Rectal smooth muscle tissue (tissue), 1 donor: ENCODE results near the gene MACROD2.

Experiments
- H3K27ac ChIP-seq: one replicate; pipeline ENCODE4 v1.7.0; 2013; ENCODE audit warnings: low read depth, low read length, inconsistent platforms
- H3K27me3 ChIP-seq: one replicate; pipeline ENCODE4 v1.7.0; 2013; ENCODE audit warnings: low read length; ENCODE audit not compliant: control insufficient read depth, insufficient read depth
- H3K36me3 ChIP-seq: one replicate; pipeline ENCODE4 v1.7.0; 2013; ENCODE audit warnings: low read length; ENCODE audit not compliant: control insufficient read depth, insufficient read depth
- H3K4me1 ChIP-seq: one replicate; pipeline ENCODE4 v1.7.0; 2013; ENCODE audit warnings: low read length; ENCODE audit not compliant: control insufficient read depth, insufficient read depth
- H3K4me3 ChIP-seq: one replicate; pipeline ENCODE4 v1.7.0; 2013; ENCODE audit warnings: low read length
- H3K9ac ChIP-seq: one replicate; pipeline ENCODE4 v1.7.0; 2013; ENCODE audit warnings: low read length

Gene MACROD2

DNA sequence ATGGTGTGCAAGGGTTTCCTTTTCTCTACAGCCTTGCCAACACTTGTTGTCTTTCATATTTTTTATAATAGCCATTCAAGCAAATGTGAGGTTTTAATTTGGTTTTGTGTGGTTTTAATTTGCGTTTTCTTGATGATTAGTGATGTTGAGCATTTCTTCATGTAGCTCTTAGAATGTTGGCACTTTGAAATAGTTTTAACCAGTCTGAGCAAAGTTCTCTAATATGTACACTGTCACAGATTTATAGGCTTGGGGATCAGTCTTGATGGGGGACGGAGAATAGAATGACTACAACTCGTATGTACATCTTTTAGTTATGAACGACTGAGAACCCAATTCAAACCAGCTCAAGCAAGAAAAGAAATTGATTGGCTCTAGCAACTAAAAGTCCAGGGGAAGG is 1574.8 kb downstream of the MACROD2 start:
- Histone ChIP-seq H3K36me3 (no peaks in the 10 kb centered on the region), H3K4me1 (no peaks in the 10 kb centered on the region), H3K27me3 (no peaks in the 10 kb centered on the region), H3K4me3 (no peak overlapping the region), H3K27ac (no peak overlapping the region), H3K9ac (no peak overlapping the region)

DNA sequence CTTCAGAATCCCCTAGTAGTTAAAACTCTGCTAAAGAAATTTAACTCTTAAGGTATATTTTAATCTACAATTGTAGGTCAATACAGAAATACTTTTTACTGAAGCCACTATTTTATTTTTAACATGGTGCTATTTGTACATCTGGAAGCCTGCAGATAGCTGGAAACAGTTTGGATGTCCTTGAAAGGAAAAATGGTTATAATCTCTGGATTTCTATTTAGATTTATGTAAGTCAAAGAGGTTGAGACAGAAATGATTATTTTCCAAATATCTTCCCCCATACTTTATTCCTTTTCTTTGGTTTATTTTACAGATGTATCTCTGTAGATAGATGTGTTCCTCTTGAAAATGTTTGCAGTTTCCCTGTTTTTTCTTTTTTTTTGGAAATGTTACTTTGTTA is 1575.7 kb downstream of the MACROD2 start:
- no peak overlapping the region for H3K4me3 ChIP-seq

DNA sequence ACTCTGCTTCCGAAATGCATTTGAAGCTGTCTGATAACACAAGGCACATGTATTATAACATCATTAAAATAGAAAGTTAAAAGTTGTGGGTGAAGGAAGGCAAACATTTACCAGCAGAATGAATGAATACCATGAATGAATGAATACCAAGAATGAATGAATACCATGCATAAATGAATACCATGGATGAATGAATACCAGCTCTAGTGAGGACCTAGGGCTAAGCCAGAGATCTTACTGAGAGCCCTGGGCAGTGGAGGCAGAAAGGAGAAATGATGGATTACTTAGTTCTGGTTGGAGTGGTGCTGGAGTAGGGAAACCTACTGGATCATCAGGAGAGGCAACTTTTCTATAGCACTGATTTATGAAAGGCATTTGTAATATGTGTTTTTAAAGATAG is 1579.9 kb downstream of the MACROD2 start:
- no peaks in the 10 kb centered on the region for H3K27me3 ChIP-seq
- no peak overlapping the region for H3K27ac ChIP-seq
- no peaks in the 10 kb centered on the region for H3K36me3 ChIP-seq
- H3K9ac ChIP-seq: no peak overlapping the region
- no peak overlapping the region for H3K4me3 ChIP-seq
- H3K4me1 ChIP-seq: no peaks in the 10 kb centered on the region

More for the DNA sequence above, 1575.7 kb downstream of the MACROD2 start:
- H3K9ac ChIP-seq: no peak overlapping the region
- no peaks in the 10 kb centered on the region for H3K36me3 ChIP-seq
- H3K27me3 ChIP-seq: no peaks in the 10 kb centered on the region
- no peaks in the 10 kb centered on the region for H3K4me1 ChIP-seq
- H3K27ac ChIP-seq: no peak overlapping the region

DNA sequence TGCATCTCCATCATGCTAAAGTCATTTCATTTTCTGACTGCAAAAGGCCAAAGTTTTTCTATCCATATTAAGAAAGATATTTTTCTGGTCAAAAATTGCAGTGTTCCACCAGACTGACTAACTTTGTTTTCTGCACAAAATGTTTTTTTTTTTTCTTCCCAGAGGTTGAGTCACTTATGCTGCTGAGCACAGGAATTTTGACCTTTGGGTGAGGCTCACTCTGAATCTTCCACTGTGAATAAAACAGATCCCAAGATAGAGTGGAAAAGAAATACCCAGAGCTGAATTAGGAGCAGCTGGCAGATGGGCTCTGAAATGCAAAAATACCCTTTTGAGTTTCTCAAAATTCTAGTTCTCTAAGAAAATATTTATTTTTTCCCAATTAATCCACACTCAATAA is 1581.1 kb downstream of the MACROD2 start:
- H3K27ac ChIP-seq: no peak overlapping the region
- no peak overlapping the region for H3K4me3 ChIP-seq
- H3K27me3 ChIP-seq: no peaks in the 10 kb centered on the region
- H3K36me3 ChIP-seq: no peaks in the 10 kb centered on the region
- H3K9ac ChIP-seq: no peak overlapping the region
- no peaks in the 10 kb centered on the region for H3K4me1 ChIP-seq

DNA sequence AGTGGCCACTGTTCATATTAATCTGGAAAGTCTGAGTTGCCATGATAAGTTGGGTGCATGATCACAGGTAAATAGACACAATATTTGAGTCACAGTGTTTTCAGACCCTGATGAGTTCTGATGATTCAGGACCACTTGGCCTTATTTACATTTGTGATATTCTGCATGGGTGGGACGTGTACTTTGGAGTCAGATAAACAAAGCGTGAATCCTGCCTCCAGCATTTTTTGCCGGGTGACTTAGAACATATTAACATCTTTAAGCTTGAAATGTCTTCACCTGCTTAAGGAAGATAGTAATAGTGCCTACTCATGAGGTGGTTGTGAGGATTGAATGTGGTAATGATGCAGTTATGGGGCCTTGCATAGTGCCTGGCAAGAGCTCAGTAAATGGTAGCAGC is 1582.8 kb downstream of the MACROD2 start:
- Histone ChIP-seq H3K9ac (no peak overlapping the region), H3K4me1 (no peaks in the 10 kb centered on the region), H3K27ac (no peak overlapping the region), H3K36me3 (no peaks in the 10 kb centered on the region), H3K27me3 (no peaks in the 10 kb centered on the region), H3K4me3 (no peak overlapping the region)

DNA sequence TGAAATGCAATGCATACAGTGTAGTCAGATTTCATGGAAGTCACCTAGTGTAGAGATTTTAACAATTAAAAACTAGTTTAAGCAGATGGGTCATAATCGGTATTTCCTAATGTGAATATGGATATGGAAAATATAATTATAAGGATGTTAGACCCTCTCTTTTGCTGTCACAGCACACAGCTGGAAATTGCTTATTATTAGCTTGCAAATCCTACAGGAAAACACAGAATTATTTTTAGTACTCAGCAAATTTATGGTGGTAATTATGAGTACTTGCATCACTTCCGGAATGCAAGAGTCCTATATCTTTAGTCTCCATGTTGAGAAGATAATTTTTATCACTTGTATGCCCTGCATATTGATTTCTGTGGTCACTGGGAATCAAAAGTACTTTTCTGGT is 1584.4 kb downstream of the MACROD2 start:
- no peak overlapping the region for H3K4me3 ChIP-seq
- no peaks in the 10 kb centered on the region for H3K36me3 ChIP-seq
- no peak overlapping the region for H3K27ac ChIP-seq
- no peak overlapping the region for H3K9ac ChIP-seq
- H3K4me1 ChIP-seq: no peaks in the 10 kb centered on the region
- no peaks in the 10 kb centered on the region for H3K27me3 ChIP-seq

DNA sequence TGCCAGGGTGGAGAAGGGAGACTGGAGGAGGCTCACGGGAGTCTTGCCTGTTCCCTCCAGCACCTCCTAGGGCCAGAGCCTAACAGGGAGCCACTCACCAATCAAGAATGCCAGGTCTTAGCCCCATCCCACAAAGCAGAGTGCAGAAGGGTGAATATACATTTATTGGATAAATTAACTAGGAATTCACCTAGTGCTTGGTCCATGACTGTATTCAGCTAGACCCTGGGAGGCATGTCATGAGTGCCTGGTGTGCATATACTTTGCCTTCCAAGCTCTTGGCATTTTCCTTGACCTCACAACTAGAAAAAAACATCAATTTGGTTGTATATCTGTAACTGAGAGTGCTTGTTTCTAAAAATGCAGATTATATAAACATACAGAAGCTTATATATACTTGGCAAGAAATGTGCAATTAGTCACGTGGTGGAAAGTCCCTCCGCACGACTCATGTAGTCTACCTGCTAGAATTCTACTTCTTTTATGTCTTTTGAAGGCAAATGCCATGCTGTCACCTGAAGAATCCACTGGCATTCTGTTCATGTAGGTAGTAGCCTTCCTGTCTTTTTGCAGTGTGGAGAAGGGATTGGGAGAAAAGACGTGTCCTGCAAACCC is 1586.9 kb downstream of the MACROD2 start:
- H3K4me3 ChIP-seq: no peak overlapping the region
- H3K4me1 ChIP-seq: no peaks in the 10 kb centered on the region
- H3K36me3 ChIP-seq: no peaks in the 10 kb centered on the region
- no peak overlapping the region for H3K27ac ChIP-seq
- H3K27me3 ChIP-seq: no peaks in the 10 kb centered on the region
- no peak overlapping the region for H3K9ac ChIP-seq

DNA sequence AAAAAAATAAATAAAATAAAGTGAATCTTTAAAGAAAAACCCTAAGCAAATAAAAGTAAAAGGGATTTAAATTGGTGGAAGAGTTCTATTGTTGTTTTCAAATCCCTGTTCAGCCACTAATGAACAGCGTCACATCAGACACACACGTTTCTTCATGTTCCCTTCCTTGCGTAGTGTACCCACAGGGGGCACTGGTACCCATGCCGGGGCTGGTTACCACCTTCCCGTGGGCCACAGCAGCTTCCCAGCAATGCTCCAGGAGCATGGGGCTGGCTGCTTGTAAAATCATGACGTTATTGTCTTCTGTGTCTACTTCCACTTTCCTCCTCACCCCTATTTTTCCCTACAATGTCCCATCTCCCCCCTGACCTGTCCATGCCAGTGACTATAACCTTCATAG is 1589.2 kb downstream of the MACROD2 start:
- Histone ChIP-seq H3K27me3 (no peaks in the 10 kb centered on the region), H3K4me3 (no peak overlapping the region), H3K9ac (no peak overlapping the region), H3K36me3 (no peaks in the 10 kb centered on the region), H3K4me1 (no peaks in the 10 kb centered on the region), H3K27ac (no peak overlapping the region)

DNA sequence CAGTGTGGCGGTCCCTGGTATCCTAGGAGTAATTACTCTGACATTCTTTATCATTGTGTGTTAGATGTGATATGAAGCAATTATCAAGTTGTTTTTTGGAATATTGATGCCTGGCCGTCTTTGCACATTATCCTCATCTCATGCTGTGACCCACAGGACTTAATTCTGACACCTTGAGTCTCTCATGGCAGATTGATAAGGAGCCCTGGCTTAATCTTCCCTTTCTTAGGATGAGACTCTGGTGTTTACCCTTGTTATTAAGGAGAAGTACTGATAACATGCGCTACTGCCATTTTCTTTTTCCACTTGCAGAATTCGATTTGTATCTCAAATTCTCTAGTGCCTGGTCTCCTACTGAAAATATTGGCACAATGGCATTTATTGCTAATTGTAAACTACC is 1597.8 kb downstream of the MACROD2 start:
- H3K27me3 ChIP-seq: no peaks in the 10 kb centered on the region
- H3K4me1 ChIP-seq: no peaks in the 10 kb centered on the region
- H3K27ac ChIP-seq: no peak overlapping the region
- H3K4me3 ChIP-seq: no peak overlapping the region
- H3K9ac ChIP-seq: no peak overlapping the region
- no peaks in the 10 kb centered on the region for H3K36me3 ChIP-seq

DNA sequence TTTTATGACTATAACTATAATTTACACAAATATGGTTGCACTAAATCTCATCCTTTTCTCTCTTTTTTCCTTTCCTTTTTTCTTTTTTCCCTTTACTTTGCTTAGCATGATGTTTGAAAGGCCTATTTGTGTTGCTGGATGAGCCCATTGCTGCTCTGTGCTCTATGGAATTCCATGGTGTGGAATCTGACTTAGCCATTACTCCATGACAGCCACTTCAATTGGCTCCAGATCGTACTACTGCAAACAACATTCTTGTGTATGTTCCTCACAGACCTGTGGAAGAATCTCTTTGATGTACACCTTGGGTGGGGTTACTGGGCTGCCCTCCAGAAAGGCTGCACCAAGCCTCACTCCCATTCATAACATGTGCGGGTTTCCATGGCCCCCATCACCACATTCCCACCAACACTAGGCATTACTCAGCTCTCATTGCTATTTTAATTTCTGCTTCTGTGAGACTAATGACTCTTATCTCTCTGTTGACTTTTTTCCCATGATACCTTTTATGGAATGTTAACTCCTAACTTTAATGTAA is 1598.9 kb downstream of the MACROD2 start:
- no peak overlapping the region for H3K4me3 ChIP-seq
- H3K4me1 ChIP-seq: no peaks in the 10 kb centered on the region
- no peaks in the 10 kb centered on the region for H3K27me3 ChIP-seq
- H3K27ac ChIP-seq: no peak overlapping the region
- H3K9ac ChIP-seq: no peak overlapping the region
- no peaks in the 10 kb centered on the region for H3K36me3 ChIP-seq

DNA sequence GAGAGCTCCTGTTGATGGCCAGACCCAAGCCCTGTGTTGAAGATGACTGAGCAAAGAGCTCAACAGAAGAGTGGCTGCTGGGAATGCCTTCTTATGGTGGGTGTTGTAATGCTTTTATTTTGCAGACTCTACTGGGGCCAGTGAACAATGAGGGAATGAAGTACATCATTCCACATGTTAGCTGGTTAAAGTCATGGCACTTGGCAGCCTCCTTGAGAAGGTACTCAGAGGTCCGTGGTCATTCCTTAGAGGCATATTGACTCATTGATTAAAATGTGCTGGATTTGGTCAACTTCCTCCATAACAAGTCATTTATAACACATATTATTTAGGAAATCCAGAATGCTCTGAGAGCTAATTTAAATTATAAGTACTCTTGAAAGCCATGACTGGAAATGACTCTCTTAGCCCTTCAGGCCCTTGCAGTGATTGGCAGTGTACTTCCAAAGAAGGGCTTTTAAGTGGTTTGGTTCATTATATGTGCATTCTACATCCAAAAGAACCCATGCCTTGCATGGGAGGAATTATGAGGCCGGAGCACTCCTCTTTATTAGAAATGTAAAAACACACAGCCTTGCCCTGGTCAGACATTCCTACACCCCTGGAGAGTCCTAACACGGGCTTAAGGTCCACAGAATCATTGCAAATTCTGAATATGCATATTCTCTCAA is 1601.0 kb downstream of the MACROD2 start:
- Histone ChIP-seq H3K36me3 (no peaks in the 10 kb centered on the region), H3K4me3 (no peak overlapping the region), H3K27ac (no peak overlapping the region), H3K4me1 (no peaks in the 10 kb centered on the region), H3K27me3 (no peaks in the 10 kb centered on the region), H3K9ac (no peak overlapping the region)

DNA sequence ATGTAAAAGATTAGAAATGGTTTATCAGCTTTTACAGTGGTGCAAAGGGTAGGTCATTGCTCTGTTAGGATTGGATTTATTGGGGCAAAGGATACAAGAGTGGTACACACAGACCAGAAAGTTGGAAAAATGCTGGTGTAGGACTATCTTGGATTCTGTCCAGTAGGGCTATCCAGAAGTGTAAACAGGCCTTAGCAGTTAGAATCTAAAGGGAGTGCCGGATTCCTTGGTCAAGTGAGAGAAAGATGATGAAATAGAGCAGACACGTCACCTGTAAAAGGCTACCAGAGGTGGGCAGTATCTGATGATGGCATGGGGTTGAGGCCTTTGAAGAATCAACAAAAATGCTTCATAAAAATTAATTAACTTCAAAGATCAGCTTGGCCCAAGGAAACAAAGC is 1602.0 kb downstream of the MACROD2 start:
- no peak overlapping the region for H3K27ac ChIP-seq
- H3K27me3 ChIP-seq: no peaks in the 10 kb centered on the region
- H3K36me3 ChIP-seq: no peaks in the 10 kb centered on the region
- H3K4me1 ChIP-seq: no peaks in the 10 kb centered on the region
- H3K9ac ChIP-seq: no peak overlapping the region
- no peak overlapping the region for H3K4me3 ChIP-seq

DNA sequence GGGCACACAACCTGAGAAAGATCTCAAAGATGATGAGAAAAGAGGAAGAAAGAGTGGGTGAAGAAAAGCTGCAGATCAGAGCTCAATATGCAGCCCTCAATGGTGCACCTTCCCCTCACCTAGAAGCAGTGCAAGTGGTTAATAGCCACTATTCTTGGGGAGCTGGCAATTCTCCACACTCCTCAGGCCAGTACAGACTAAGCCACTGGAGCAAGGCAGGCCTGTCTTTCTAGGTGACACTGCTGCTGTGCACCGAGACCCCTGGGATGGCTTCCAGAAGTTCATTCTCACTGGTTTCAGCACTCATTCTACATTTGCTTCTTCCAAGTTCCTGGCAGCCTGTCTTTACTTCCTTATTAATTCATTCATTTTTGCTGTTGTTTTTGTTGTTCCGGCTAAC is 1604.6 kb downstream of the MACROD2 start:
- no peak overlapping the region for H3K4me3 ChIP-seq
- H3K27ac ChIP-seq: no peak overlapping the region
- no peak overlapping the region for H3K9ac ChIP-seq
- no peaks in the 10 kb centered on the region for H3K4me1 ChIP-seq
- no peaks in the 10 kb centered on the region for H3K27me3 ChIP-seq
- H3K36me3 ChIP-seq: no peaks in the 10 kb centered on the region
